NCI-H2107 treated with DMSO at 0.1 percent for 48 hours (cell line): ENCODE results near the gene CEBPZ.

Experiments used
- DNase-seq: peaks from one replicate; lab custom pipeline; 2025; ENCODE audit not compliant: unreplicated experiment; lab: John Stamatoyannopoulos, UW

Gene CEBPZ

GRCh38 chr2:37180640-37181039, 50.8 kb downstream of the CEBPZ start:
- DNase-seq: no peak

- DNase-seq: no peak
Measured at GRCh38 chr2:37180006-37180639, 51.3 kb downstream of the CEBPZ start.

GRCh38 chr2:37173741-37174140, 57.7 kb downstream of the CEBPZ start:
- no peak for DNase-seq

- no peak for DNase-seq
Measured at GRCh38 chr2:37171624-37171950, 59.8 kb downstream of the CEBPZ start.

GRCh38 chr2:37168217-37168981, 63.0 kb downstream of the CEBPZ start:
- DNase-seq: peak; percentile 20

GRCh38 chr2:37167636-37168180, 63.7 kb downstream of the CEBPZ start:
- DNase-seq: no peak

- DNase-seq: no peak
Measured at GRCh38 chr2:37164757-37165156, 66.6 kb downstream of the CEBPZ start.

GRCh38 chr2:37156857-37157714, 74.3 kb downstream of the CEBPZ start, which contains the start of gene EIF2AK2:
EIF2AK2 (minus strand) TSS chr2:37156980; CDS start chr2:37147806, 9,174 bp downstream.
- peak; percentile 83 for DNase-seq

- peak; percentile 21 for DNase-seq
Measured at GRCh38 chr2:37156071-37156856, 75.1 kb downstream of the CEBPZ start.

- no peak for DNase-seq
Measured at GRCh38 chr2:37154785-37155184, 76.6 kb downstream of the CEBPZ start.

- DNase-seq: no peak
Measured at GRCh38 chr2:37153224-37153623, 78.2 kb downstream of the CEBPZ start.
